Spleen (tissue), 7 donors: ENCODE measurements around the gene HOMER1.

Source experiments
- CTCF ChIP-seq, 11 experiments: fragments of 200-600 bp in 7 of 11; fragments of 450-650 bp in 4 of 11; sonication (generic) in 4 of 11; IDR thresholded peaks in 8 of 11; conservative IDR thresholded peaks in 3 of 11; 1 replicate in 7 of 11; 2 replicates in 4 of 11; pipeline versions ENCODE4 v1.4.0 to v1.8.0; 2016 to 2021; ENCODE audit warnings: antibody characterized with exemption in 11 of 11, inconsistent platforms in 4 of 11, mild to moderate bottlenecking in 1 of 11
- POLR2A ChIP-seq, 3 donors: fragments of 450-650 bp; IDR thresholded peaks; one replicate each; pipeline ENCODE4 v1.5.1; 2017; ENCODE audit warnings: antibody characterized with exemption in 3 of 3, mild to moderate bottlenecking in 1 of 3
- POLR2AphosphoS5 ChIP-seq, 3 donors: sonication (generic); formaldehyde crosslinking; IDR thresholded peaks; one replicate each; pipeline ENCODE4 v1.5.1; 2017; ENCODE audit warnings: antibody characterized with exemption in 3 of 3
- donor health status: DM: no; HTN: no; CAD: no; lungs with moderate emphysema.
- donor health status: DM: no; HTN: no; CAD: no.
- donor health status: DM: no; HTN: no; CAD: no.

- TF ChIP-seq CTCF (IDR thresholded peaks at IDR 0.05 in 8 of 11, conservative IDR thresholded peaks at IDR 0.05 in 3 of 11) (no peak), POLR2A (IDR thresholded peaks at IDR 0.05) (no peak), POLR2AphosphoS5 (IDR thresholded peaks at IDR 0.05) (no peak)
Observed at GRCh38 chr5:79420248-79420647, 93.7 kb downstream of the HOMER1 start.
